GM13976 (cell line): Measurements from ENCODE around the gene GJA4.

ENCODE experiments used
- DNase-seq: peaks from one replicate; pipeline ENCODE4 v3.0.0; 2012; ENCODE audit warnings: low spot score
- CTCF ChIP-seq: IDR thresholded peaks from 2 replicates; pipeline ENCODE4 v1.5.1; 2012; ENCODE audit warnings: borderline replicate concordance, mild to moderate bottlenecking; ENCODE audit not compliant: insufficient read depth; ENCODE audit errors: extremely low read depth, missing control alignments, control extremely low read depth
- in situ Hi-C: fragments of 300-500 bp; cut with MboI; formaldehyde crosslinking; loops from one replicate; pipeline ENCODE4 v1.12.0; 2022; ENCODE audit warnings: low sequenced_read_pairs, mixed read lengths, inconsistent platforms; ENCODE audit not compliant: unreplicated experiment

The GJA4 gene

GRCh38 chr1:34792868-34793727 lies at the start of gene GJA4:
Gene GJA4 (plus strand): TSS chr1:34792999. CDS start chr1:34794214, 1,215 bp downstream.
- DNase-seq: no peak

GRCh38 chr1:34743775-34744174 lies 49.0 kb upstream of the GJA4 start:
- no peak for TF ChIP-seq CTCF
- DNase-seq: no peak
- in situ Hi-C loops: no loop called here

More at GRCh38 chr1:34792868-34793727, at the start of gene GJA4:
- in situ Hi-C loops: no loop called here
- TF ChIP-seq CTCF: no peak

GRCh38 chr1:34744851-34745250 lies 47.9 kb upstream of the GJA4 start:
- no peak for TF ChIP-seq CTCF
- in situ Hi-C loops: no loop called here
- DNase-seq: no peak

GRCh38 chr1:34745666-34746065 lies 47.1 kb upstream of the GJA4 start:
- DNase-seq: no peak
- no peak for TF ChIP-seq CTCF
- in situ Hi-C loops: no loop called here

GRCh38 chr1:34746101-34746500 lies 46.7 kb upstream of the GJA4 start:
- in situ Hi-C loops: no loop called here
- no peak for TF ChIP-seq CTCF
- DNase-seq: no peak

- DNase-seq: no peak
- in situ Hi-C loops: no loop called here
These were observed 45.8 kb upstream of the GJA4 start for GRCh38 chr1:34746785-34747637.

More at GRCh38 chr1:34746785-34747637, 45.8 kb upstream of the GJA4 start:
- no peak for TF ChIP-seq CTCF
